Stimulated activated naive CD8-positive, alpha-beta T cell treated with anti-CD3 and anti-CD28 coated beads, Interleukin-15, Interleukin-2, amounts not matched to agents 100 U/mL and 50 U/mL, for 24 hours (primary cell): ENCODE measurements around the gene ADK.

ENCODE experiments used
- ATAC-seq: fragments of 150-1000 bp; cut with Tn5 transposase; one replicate; pipeline ENCODE4 v1.10.0; 2021
- DNase-seq: peaks from one replicate; pipeline ENCODE4 v3.0.0; 2021

The ADK gene

DNA sequence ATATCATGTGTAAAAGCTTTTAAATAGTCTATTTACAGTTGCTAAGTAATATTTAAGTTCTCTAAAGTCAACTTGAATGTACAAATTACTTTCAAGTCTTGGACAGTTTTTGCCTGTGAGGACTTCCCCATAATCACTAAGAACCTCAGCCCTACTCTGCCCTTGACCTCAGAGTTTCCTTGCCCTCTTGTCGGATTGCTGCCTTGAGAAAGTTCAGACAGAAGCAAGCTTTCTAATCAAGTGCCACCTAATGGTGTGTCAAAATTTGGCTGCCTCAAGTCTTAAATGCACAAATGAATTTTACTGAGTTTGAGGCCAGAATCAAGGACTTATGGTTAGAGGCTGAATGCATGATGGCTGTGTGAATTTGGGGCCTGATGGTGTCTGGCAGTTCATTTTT, 587.0 kb downstream of the ADK start:
- no peak for ATAC-seq
- DNase-seq: no peak

DNA sequence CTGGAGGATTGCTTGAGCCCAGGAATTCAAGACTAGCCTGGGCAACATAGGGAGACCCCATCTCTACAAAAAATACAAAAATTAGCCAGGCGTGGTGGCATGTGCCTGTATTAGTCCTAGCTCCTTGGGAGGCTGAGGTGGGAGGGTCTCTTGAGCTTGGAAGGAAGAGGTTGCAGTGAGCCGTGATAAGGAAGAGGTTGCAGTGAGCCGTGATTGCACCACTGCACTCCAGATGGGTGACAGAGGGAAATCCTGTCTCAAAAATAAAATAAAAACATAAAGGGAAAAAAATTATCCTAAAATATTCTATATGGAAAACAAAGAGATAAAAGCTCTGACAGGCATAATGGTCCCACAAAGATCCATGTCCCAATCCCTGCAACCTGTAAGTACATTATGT, 587.5 kb downstream of the ADK start:
- ATAC-seq (no peak), DNase-seq (no peak)

DNA sequence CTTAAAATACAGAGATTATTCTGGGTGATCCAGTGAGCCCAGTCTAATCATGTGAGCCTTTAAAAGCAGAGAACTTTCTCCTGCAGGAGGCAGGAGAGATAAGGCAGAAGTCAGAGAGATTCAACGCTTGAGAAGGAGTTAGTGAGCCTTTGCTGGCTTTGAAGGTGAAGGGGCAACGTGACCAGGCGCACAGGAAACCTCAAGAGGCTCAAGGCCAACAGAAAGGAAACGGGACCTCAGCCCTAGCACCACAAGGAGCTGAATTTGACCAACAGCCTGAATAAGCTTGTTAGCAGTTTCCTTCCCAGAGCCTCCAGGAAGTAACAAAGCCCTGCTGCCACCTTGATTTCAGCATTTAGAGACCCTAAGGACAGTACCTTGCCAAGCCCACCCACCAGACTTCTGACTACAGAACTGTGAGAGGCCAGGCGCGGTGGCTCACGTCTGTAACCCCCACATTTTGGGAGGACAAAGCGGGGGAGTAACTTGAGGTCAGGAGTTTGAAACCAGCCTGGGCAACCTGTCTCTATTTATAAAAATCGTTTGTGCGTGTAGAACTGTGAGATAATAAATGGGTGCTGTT, 588.1 kb downstream of the ADK start:
- ATAC-seq (peak; percentile 55), DNase-seq (peak; percentile 26)

DNA sequence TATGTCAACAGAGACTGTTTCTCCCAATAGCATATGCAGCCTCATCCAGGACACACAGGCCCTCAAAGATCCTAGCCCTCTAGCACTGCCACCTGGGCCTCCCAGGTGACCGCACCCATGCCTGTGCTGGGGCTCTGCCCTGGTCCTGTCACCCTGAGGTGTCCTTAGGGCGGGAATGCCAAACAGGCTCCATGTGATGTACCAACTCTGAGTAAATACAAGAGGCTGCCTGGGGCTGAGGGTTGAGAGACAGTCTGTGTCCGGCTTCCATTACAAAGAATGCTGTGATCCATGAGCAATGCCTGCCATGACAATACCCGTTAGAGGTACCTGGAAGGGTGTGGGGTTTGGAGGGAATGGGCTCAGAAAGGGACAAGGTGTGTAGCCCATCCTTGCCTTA, 592.4 kb downstream of the ADK start:
- DNase-seq: no peak
- ATAC-seq: no peak

DNA sequence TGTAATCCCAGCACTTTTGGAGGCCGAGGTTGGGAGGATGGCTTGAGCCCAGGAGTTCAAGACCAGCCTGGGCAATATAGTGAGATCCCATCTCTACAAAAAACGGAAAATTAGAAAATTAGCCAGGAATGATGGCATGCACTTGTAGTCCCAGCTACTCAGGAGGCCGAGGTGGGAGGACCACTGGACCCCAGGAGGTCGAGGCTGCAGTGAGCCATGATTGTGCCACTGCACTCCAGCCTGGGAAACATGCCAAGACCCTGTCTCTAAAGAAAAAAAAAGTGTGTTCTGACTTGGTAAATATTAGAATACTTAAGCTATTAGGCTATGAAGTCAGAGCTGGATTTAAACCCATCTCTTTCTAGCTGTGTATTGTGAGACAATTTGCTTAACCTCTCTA, 594.4 kb downstream of the ADK start:
- ATAC-seq: no peak
- no peak for DNase-seq

DNA sequence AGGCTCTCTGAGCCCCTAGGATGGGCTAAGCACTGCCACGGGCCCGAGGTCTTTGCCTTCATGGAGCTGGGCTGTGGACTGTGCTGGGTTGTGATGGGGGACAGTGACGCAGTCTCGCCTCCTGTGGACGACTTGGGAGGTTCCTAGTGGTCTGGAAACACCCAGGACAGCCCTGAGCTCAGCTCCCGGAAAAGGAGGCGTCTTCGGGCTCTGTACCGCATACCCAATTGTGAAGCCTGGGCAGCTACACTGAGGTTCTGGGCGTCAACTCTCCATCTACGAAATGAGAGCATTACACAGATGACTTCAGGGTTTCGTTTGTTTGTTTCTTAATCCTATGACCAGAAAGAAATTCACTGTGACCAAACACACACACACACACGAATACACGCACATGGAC, 595.8 kb downstream of the ADK start:
- ATAC-seq (no peak), DNase-seq (no peak)

DNA sequence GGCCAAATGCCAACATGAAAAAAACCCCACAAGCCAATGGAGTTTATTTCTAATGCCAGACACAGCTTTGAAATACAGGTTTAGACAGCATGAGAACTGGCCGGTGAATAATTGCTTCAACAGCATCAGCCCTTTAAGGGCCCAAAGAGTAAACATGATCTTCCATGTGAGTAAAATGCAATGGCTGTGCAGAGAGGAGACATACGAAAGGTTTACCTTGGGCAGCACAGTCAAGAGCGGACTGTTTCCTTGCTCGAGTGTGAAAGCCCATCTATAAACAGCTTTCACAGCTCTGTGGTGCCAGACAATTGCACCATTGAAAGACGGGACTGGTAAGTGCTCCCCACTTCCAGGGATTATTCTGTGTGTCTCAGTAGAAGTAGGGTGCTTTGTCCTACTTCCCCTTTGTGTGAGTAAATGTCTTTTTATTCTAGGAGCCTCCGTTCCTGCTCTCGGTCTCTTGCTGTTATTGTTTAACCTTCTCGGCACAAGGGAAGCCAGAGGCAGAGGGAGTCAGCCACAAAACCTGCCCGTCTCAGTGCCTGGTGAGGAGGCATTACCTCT, 597.5 kb downstream of the ADK start:
- ATAC-seq (no peak), DNase-seq (no peak)

DNA sequence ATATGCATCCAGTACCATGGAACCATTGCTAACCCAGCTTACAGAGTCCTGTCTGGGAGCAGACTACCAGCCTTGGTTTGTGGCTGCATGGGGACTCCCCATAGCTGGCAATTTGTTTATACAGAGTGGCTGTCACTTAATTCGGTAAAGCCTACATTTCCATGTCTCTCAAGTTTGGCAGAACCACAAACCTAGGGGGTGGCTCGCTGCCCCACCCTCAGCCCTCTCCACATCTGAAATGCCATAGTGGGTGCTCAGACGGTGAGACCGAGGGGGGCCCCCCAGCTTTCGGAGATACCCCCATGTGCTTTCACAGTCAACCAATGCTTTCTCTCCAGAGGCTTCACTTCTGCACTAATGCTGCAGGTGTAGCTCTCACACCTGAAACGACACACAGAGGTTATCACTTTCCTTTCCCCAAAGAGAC, 599.8 kb downstream of the ADK start:
- ATAC-seq: peak; percentile 98
- peak; percentile 40 for DNase-seq

DNA sequence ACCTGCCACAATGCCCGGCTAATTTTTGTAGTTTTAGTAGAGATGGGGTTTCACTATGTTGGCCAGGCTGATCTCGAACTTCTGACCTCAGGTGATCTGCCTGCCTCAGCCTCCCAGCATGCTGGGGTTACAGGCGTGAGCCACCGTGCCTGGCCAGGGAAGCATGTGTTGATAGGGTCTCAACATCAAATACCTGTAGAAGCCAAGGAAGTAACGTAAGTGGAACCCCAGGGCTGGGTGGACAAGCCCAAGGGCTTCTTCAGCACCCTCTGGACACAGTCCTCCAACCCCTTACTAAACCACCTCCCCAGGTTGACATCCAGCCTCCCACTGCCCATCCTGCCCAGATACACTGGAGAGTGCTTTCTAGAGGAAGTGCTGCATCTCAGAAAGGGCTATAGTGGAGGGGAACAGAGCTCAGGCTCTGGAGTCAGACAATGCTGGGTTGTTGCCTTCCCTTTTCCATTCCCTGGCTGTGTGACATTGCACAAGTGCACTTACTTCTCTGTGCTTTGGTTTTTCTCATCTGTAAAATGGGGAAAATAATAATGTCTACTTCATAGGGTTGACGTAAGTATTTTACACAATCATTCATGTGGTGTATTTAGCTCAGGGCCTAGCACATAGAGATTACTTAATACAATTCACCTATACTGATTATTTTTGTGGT, 601.5 kb downstream of the ADK start:
- DNase-seq (no peak), ATAC-seq (no peak)

DNA sequence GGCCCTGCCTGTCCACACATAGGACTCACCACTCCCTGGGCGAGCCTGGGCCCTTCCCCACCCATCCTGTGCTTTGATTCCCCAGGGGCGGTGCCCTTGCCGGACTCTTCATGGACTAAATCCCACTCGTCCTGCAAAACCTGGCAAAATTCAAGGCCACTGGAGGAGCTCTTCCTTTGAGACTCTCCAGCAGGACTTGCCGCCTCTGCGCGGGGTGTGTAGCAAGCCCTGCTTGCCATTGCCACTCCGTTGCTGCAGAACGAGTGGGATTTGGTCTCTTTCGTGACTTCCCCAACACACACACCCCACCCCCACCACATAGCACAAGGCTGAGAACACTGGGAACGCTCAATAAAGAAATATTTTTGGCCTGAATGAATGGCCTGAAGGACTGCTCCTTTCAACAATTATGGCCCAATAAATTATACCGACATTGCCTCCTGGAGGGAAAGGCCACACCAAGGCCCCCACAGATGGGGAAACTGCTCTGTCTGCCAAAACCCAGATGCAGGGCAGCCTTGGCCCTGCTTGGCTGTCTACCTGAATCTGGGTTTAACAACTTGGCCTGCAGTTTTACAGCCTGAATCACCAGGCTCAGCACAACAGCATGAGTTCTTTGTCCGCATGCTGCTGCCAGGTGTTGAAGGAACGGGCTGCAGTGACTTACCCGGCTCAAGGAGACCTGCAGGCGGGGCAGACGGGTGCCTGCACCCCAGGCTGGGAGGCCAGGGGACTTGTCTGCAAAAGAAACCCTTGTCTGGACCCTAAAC, 602.6 kb downstream of the ADK start:
- DNase-seq (no peak), ATAC-seq (no peak)

DNA sequence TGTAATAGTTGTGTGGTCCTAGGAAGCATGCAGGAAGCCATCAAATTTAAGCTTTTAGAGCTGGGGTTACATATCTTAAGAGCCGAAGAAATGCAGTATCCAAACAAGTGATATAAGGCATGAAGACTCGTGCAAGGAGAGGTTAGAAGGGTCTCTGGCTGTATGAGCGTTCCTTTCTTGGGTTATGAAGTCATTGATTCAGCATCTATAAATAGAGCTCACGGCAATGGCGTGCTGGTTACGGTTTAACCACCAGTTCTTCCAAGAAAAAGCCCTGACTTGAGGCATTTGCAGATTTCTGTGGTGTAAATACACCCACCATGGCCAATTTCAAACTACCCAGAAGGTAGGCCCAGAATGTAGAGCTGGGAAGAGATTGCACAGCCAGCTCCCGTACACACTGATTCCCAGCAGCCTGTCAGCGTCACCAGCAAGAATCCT, 603.4 kb downstream of the ADK start:
- DNase-seq (no peak), ATAC-seq (no peak)

DNA sequence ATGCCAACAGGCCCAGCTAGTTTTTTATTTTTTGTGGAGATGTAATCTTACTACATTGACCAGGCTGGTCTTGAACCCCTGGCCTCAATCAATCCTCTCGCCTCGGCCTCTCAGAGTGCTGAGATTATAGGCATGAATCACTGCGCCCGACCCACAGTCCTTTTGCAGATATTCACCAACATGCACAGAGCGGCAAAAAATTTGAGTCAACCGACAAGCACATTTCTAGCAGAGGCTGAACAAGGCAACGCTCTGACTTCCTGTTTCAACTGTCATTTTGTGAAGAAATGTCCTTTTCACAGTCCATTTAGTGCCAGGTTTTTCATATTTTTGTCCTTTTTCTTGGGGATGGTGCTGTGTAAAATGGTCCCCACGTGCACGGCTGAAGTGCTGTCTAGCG, 604.3 kb downstream of the ADK start:
- ATAC-seq (no peak), DNase-seq (no peak)
